ENCODE data around the gene LCE1A.

DNA sequence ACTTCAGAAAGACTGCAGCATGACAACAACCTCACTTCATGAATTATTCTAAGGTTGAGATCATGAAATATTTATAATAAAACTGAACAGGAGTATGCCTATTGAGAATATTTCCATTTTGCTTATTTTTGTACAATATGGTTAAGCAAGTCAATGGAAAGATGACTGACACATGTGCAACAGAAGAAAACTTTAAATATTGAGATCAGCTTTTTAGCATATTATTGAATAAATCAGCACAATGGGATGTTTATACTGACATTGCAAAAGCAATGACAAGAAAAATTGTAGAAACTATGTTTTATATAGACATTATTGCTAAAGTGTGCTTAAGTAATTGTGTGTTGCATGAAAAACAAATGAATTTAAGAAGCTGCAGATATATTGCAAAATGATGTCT lies 37.2 kb downstream of the LCE1A start:
- no peak for TF ChIP-seq YY1 (IDR thresholded peaks at IDR 0.05; ENCODE audit: insufficient read depth, insufficient read length)
- TF ChIP-seq SUZ12 (IDR thresholded peaks at IDR 0.05; ENCODE audit: extremely low read depth, insufficient read depth, insufficient read length) = no peak
